KMS-11 (cell line): ENCODE results near the gene RFPL1.

Experiments
- H2AFZ ChIP-seq: fragments of 200-600 bp; sonication (generic); 2 replicates; pipeline ENCODE4 v1.6.1; 2016; ENCODE audit warnings: antibody characterized with exemption, mixed run types, low read depth
- H3K27ac ChIP-seq: fragments of 200-600 bp; sonication (generic); 2 replicates; pipeline ENCODE4 v1.6.1; 2016; ENCODE audit warnings: mild to moderate bottlenecking, mixed run types
- H3K27me3 ChIP-seq: fragments of 200-600 bp; sonication (generic); 2 replicates; pipeline ENCODE4 v1.6.1; 2017; ENCODE audit warnings: mild to moderate bottlenecking, low read depth, mixed run types, moderate library complexity; ENCODE audit not compliant: insufficient read depth
- H3K36me3 ChIP-seq: fragments of 200-600 bp; sonication (generic); 2 replicates; pipeline ENCODE4 v1.6.1; 2017; ENCODE audit warnings: mild to moderate bottlenecking, mixed run types; ENCODE audit not compliant: insufficient read depth
- H3K4me1 ChIP-seq: fragments of 200-600 bp; sonication (generic); 2 replicates; pipeline ENCODE4 v1.6.1; 2016; ENCODE audit warnings: mild to moderate bottlenecking, low read depth, mixed run types; ENCODE audit not compliant: poor library complexity, severe bottlenecking
- H3K4me2 ChIP-seq: fragments of 200-600 bp; sonication (generic); 2 replicates; pipeline ENCODE4 v1.7.0; 2016; ENCODE audit warnings: mild to moderate bottlenecking, mixed run types
- H3K4me3 ChIP-seq: fragments of 200-600 bp; sonication (generic); IDR thresholded peaks from 2 replicates; pipeline ENCODE4 v1.6.1; 2017; ENCODE audit warnings: low read depth, low read length, mixed read lengths; ENCODE audit not compliant: insufficient read depth
- H3K79me2 ChIP-seq: fragments of 200-600 bp; sonication (generic); 2 replicates; pipeline ENCODE4 v1.6.1; 2016; ENCODE audit warnings: low read depth, mixed run types; ENCODE audit not compliant: insufficient read depth
- H3K9ac ChIP-seq: fragments of 200-600 bp; sonication (generic); 2 replicates; pipeline ENCODE4 v1.6.1; 2016; ENCODE audit warnings: mild to moderate bottlenecking, mixed run types
- H4K20me1 ChIP-seq: fragments of 200-600 bp; sonication (generic); 2 replicates; pipeline ENCODE4 v1.6.1; 2016; ENCODE audit warnings: mild to moderate bottlenecking, mixed run types; ENCODE audit not compliant: insufficient read depth
- CTCF ChIP-seq: fragments of 200-600 bp; sonication (generic); conservative IDR thresholded peaks from 2 replicates; pipeline ENCODE4 v1.6.1; 2017; ENCODE audit warnings: low read depth, mild to moderate bottlenecking, antibody characterized with exemption, low read length, moderate library complexity, mixed read lengths

The RFPL1 gene

DNA sequence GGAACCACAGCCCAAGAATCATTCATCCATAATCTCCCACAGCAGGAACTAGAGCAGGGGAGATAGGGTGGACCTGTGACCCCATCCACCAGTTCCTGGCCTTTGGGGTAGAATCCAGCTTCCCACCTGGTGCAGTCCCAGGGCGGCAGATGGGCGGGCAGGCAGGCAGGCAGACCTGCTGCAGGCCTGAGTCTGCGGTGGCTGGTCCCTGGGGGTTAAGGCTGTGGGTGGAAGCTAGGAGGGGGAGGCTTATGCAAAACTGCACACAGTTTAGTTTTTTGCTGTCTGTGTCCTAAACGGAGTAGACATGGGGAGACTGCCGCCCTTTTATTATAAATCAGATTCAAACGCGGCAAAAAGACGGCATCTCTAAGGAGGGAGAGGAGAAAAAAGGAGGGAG, 37.2 kb downstream of the RFPL1 start:
- H2AFZ ChIP-seq, result no peak overlapping the region
- no peaks in the 10 kb centered on the region for H3K36me3 ChIP-seq
- H3K4me2 ChIP-seq, result no peak overlapping the region
- H3K79me2 ChIP-seq, result no peaks in the 10 kb centered on the region
- H4K20me1 ChIP-seq, result no peaks in the 10 kb centered on the region
- no peaks in the 10 kb centered on the region for H3K4me1 ChIP-seq
- peaks cover 11% of the 10 kb centered on the region for H3K27me3 ChIP-seq
- no peak overlapping the region for H3K4me3 ChIP-seq
- no peak overlapping the region for H3K27ac ChIP-seq
- H3K9ac ChIP-seq, result no peak overlapping the region
- no peak for TF ChIP-seq CTCF

DNA sequence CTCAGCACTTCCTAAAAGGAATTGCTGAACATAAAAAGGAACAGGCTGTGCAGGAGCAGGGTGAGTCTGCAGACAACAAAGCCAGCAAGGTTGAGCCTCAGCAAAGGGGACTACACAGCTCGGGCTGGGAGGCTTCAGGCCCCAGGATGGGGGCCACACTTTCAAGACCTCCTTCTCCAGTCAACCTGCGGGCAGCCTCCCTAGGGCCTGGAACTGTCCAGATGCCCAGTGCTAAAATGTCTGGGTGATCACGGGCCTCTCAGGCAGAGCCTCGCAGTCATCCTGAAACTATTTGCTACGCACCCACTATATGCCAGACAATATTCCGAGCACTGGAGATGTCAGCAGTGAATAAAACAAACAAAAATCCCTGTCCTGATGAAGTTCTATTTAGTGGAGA, 37.7 kb downstream of the RFPL1 start:
- TF ChIP-seq CTCF, result no peak

DNA sequence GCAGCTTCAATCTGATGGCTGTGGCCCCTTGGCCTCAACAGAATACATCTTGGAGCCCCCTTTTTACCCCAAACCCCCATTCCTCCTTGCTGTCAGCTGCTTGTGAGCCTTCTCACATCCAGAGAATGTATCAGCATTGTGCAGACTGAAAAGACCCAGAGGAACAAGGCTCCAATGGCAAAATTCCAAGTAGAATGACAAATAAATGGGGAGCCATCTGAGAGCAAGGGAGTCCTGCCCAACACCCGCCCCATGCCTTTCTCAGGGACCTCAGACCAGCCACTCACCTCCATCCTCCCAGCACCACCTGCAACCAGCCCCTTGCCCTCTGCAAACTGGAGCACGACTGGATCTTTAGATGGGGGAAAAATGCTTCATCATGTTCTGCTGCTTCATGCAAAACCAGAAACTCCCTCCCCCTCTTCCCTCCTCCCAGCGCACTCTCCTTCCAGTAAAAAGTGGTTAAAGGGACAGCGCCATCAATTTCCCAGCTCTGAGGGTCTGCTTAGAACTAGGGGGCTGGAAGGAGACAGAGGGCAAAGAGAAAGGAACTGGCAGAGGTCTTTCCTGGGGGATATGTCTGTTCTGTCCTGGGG, 39.4 kb downstream of the RFPL1 start:
- H3K4me3 ChIP-seq, result no peak overlapping the region
- no peak overlapping the region for H2AFZ ChIP-seq
- H3K36me3 ChIP-seq, result no peaks in the 10 kb centered on the region
- H4K20me1 ChIP-seq, result no peaks in the 10 kb centered on the region
- H3K79me2 ChIP-seq, result no peaks in the 10 kb centered on the region
- H3K9ac ChIP-seq, result no peak overlapping the region
- no peak overlapping the region for H3K27ac ChIP-seq
- H3K4me1 ChIP-seq, result no peaks in the 10 kb centered on the region
- H3K27me3 ChIP-seq, result peaks cover 11% of the 10 kb centered on the region
- TF ChIP-seq CTCF, result no peak
- no peak overlapping the region for H3K4me2 ChIP-seq

More for the DNA sequence above, 37.7 kb downstream of the RFPL1 start:
- no peaks in the 10 kb centered on the region for H3K79me2 ChIP-seq
- H3K4me3 ChIP-seq, result no peak overlapping the region
- H3K9ac ChIP-seq, result no peak overlapping the region
- H3K36me3 ChIP-seq, result no peaks in the 10 kb centered on the region
- no peaks in the 10 kb centered on the region for H4K20me1 ChIP-seq
- no peak overlapping the region for H2AFZ ChIP-seq
- H3K27me3 ChIP-seq, result peaks cover 11% of the 10 kb centered on the region
- no peak overlapping the region for H3K27ac ChIP-seq
- H3K4me2 ChIP-seq, result no peak overlapping the region
- H3K4me1 ChIP-seq, result no peaks in the 10 kb centered on the region

DNA sequence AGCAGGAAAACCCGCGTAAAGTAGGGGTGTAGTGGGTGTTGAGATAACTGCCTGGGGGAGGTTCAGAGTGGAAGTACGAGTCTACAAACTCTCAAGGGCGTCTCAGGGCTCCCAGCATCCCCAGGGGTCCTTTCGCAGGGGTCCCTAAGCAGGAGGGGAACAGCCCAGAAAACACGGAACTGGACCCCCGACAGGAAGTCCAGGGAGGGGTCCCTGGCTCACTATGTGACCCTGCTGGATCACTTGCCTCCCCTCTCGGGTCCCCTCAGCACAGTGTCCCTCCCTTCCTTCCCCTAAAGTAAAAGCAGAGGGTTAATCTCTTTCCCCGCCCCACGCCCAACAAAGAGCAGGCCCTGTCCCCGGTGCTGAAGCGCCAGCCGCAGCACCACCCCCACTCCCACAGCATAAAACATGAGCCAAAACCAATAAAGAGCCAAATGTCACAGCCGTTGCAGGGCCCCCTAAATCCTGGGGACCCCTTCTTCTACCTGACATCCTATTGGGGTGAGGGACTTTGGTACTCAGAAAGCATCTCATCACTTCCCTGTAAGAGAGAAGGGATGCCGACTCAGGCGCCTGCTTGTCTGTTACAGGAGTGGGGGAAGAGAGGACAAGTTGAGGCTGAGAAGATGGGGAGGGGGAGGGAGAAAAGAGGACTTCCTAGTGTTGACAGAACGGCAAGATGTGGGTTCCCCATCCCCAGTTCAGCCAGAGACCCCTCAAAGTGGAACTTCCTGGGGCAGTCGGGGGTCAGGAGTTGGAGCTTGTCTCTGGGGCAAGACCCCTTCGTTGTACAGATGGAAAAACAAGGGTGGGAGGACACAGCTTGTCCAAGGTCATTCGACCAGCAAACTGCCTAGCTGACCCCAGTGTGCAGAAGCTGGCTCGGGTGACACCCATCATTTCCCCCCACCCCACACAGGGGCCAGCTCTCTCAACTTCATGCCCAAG, 40.2 kb downstream of the RFPL1 start:
- no peak for TF ChIP-seq CTCF
- no peaks in the 10 kb centered on the region for H4K20me1 ChIP-seq
- H3K27me3 ChIP-seq, result peaks cover 11% of the 10 kb centered on the region
- H3K4me1 ChIP-seq, result no peaks in the 10 kb centered on the region
- H3K27ac ChIP-seq, result no peak overlapping the region
- no peak overlapping the region for H2AFZ ChIP-seq
- H3K79me2 ChIP-seq, result no peaks in the 10 kb centered on the region
- no peak overlapping the region for H3K4me2 ChIP-seq
- H3K4me3 ChIP-seq, result no peak overlapping the region
- H3K36me3 ChIP-seq, result no peaks in the 10 kb centered on the region
- H3K9ac ChIP-seq, result no peak overlapping the region
